HCT116 (cell line): ENCODE data around the gene SIGLEC12. TPM values are rescaled to one million over a fixed set of nuclear protein-coding genes. Genes with fewer than 3 reads are reported as not detected.

Experiments
- ATAC-seq: fragments of 200-7000 bp; cut with Tn5 transposase; 2 replicates; pipeline ENCODE4 v1.9.1; 2020; ENCODE audit warnings: mild to moderate bottlenecking, moderate library complexity
- BruUV-seq: library from RNA; stranded (reverse); fragments of 400-500 nt; replicated peaks from 2 replicates; lab custom pipeline; 2021; lab: Mats Ljungman, UMichigan
- CTCF ChIA-PET: fragments of 300-600 bp; sonication (Branson Sonifier 250); formaldehyde crosslinking; loops from one replicate; lab custom pipeline; 2021; ENCODE audit warnings: antibody characterized with exemption; lab: Charles Lee
- POLR2A ChIA-PET: fragments of 300-600, 350-600 bp; sonication (Branson Sonifier 250); formaldehyde crosslinking; loops from one replicate; lab custom pipeline; 2021; ENCODE audit warnings: antibody characterized with exemption; lab: Charles Lee
- RAD21 ChIA-PET, 2 experiments: fragments of 300-600 bp; sonication (Branson Sonifier 250); formaldehyde crosslinking; loops; one replicate each; lab custom pipeline; 2023; ENCODE audit warnings: low total read pairs in 2 of 2; ENCODE audit not compliant: uncharacterized antibody in 2 of 2, unreplicated experiment in 2 of 2, low non-redundant PET in 1 of 2; lab: Charles Lee
- DNase-seq: peaks from one replicate; pipeline ENCODE4 v3.0.0-alpha.2; 2010; ENCODE audit warnings: low read depth, low spot score
- H2AFZ ChIP-seq: fragments of 200-600 bp; shearing (Covaris generic), sonication (generic); 2 replicates; pipeline ENCODE4 v1.6.1; 2017; ENCODE audit warnings: low read depth, mixed run types, mixed read lengths, antibody characterized with exemption, low read length; ENCODE audit not compliant: poor library complexity, severe bottlenecking
- H3K27ac ChIP-seq: 2 replicates; pipeline ENCODE4 v1.5.1; 2012; ENCODE audit warnings: low read depth, low read length
- H3K27me3 ChIP-seq: fragments of 200-600 bp; sonication (generic); 2 replicates; pipeline ENCODE4 v1.6.1; 2016; ENCODE audit warnings: mixed run types, low read length, mixed read lengths; ENCODE audit not compliant: insufficient read depth
- H3K36me3 ChIP-seq, 2 experiments: fragments of 200-500 bp in 1 of 2; fragments of 200-600 bp in 1 of 2; sonication (Bioruptor generic) in 1 of 2; sonication (generic) in 1 of 2; 2 replicates each; pipeline versions ENCODE4 v1.5.1 to v1.6.1; 2014 to 2016; ENCODE audit warnings: low read length in 2 of 2, inconsistent platforms in 1 of 2, mixed read lengths in 1 of 2, mixed run types in 1 of 2; ENCODE audit not compliant: insufficient read depth in 2 of 2, control insufficient read depth in 1 of 2
- H3K4me1 ChIP-seq, 2 experiments: fragments of 200-600 bp in 1 of 2; sonication (generic) in 1 of 2; 2 replicates each; pipeline versions ENCODE4 v1.5.1 to v1.6.1; 2012 to 2017; ENCODE audit warnings: low read length in 2 of 2, inconsistent platforms in 1 of 2, mild to moderate bottlenecking in 1 of 2, mixed read lengths in 1 of 2, mixed run types in 1 of 2, moderate library complexity in 1 of 2; ENCODE audit not compliant: insufficient read depth in 2 of 2, control insufficient read depth in 1 of 2
- H3K4me2 ChIP-seq: fragments of 200-600 bp; sonication (generic); 2 replicates; pipeline ENCODE4 v1.6.1; 2017; ENCODE audit warnings: mixed run types, low read length, mixed read lengths
- H3K4me3 ChIP-seq, 2 experiments: fragments of 200-600 bp in 1 of 2; sonication (generic) in 1 of 2; replicated peaks in 1 of 2; 2 replicates each; pipeline ENCODE4 v1.5.1; 2011 to 2016; ENCODE audit warnings: low read length in 2 of 2, control low read depth in 1 of 2, low read depth in 1 of 2, mild to moderate bottlenecking in 1 of 2, mixed read lengths in 1 of 2, mixed run types in 1 of 2
- H3K79me2 ChIP-seq: fragments of 200-600 bp; sonication (generic); 2 replicates; pipeline ENCODE4 v1.6.1; 2017; ENCODE audit warnings: mild to moderate bottlenecking, mixed run types, low read length, moderate library complexity, mixed read lengths; ENCODE audit not compliant: insufficient read depth
- H3K9ac ChIP-seq: fragments of 200-600 bp; sonication (generic); 2 replicates; pipeline ENCODE4 v1.6.1; 2016; ENCODE audit warnings: low read length, mixed read lengths
- H3K9me2 ChIP-seq: fragments of 200-600 bp; sonication (generic), shearing (Covaris generic); 2 replicates; pipeline ENCODE4 v1.6.1; 2017; ENCODE audit warnings: mixed run types, mild to moderate bottlenecking, moderate library complexity; ENCODE audit not compliant: insufficient read depth
- H3K9me3 ChIP-seq, 2 experiments: fragments of 200-500 bp in 1 of 2; fragments of 200-600 bp in 1 of 2; sonication (Bioruptor generic) in 1 of 2; sonication (generic) in 1 of 2; 2 replicates each; pipeline ENCODE4 v1.6.1; 2014 to 2017; ENCODE audit warnings: low read length in 2 of 2, mixed read lengths in 2 of 2, inconsistent platforms in 1 of 2, low read depth in 1 of 2, mild to moderate bottlenecking in 1 of 2, mixed run types in 1 of 2, moderate library complexity in 1 of 2; ENCODE audit not compliant: control insufficient read depth in 1 of 2, insufficient read depth in 1 of 2
- H4K20me1 ChIP-seq: fragments of 200-600 bp; sonication (generic), shearing (Covaris generic); 2 replicates; pipeline ENCODE4 v1.6.1; 2017; ENCODE audit warnings: mixed run types, mild to moderate bottlenecking, moderate library complexity; ENCODE audit not compliant: insufficient read depth
- CTCF ChIP-seq, 3 experiments: fragments of 200-600 bp in 1 of 3; sonication (generic) in 1 of 3; IDR thresholded peaks in 2 of 3; conservative IDR thresholded peaks in 1 of 3; 2 replicates each; pipeline ENCODE4 v1.5.1; 2012 to 2017; ENCODE audit warnings: low read depth in 2 of 3, low read length in 2 of 3, antibody characterized with exemption in 1 of 3, borderline replicate concordance in 1 of 3, control low read depth in 1 of 3, mild to moderate bottlenecking in 1 of 3, mixed read lengths in 1 of 3, mixed run types in 1 of 3, moderate library complexity in 1 of 3; ENCODE audit not compliant: insufficient read depth in 1 of 3
- ELF1 ChIP-seq: IDR thresholded peaks from 2 replicates; pipeline ENCODE4 v1.6.1; 2012; ENCODE audit warnings: low read depth, borderline replicate concordance
- EZH2phosphoT487 ChIP-seq: fragments of 200-600 bp; IDR thresholded peaks from 2 replicates; pipeline ENCODE4 v1.6.1; 2018; ENCODE audit warnings: antibody characterized with exemption, borderline replicate concordance
- FOSL1 ChIP-seq: IDR thresholded peaks from 2 replicates; pipeline ENCODE4 v1.6.1; 2012; ENCODE audit warnings: low read depth
- REST ChIP-seq: IDR thresholded peaks from 2 replicates; pipeline ENCODE4 v1.6.1; 2012; ENCODE audit warnings: low read depth
- SIN3A ChIP-seq: IDR thresholded peaks from 2 replicates; pipeline ENCODE4 v1.6.1; 2012; ENCODE audit warnings: low read depth
- SP1 ChIP-seq: IDR thresholded peaks from 2 replicates; pipeline ENCODE4 v1.6.1; 2012; ENCODE audit warnings: low read depth
- ZFX ChIP-seq: fragments of 450-650 bp; IDR thresholded peaks from 2 replicates; pipeline ENCODE4 v1.6.1; 2017
- intact Hi-C: fragments of 100-400 bp; cut with micrococcal nuclease; formaldehyde crosslinking; loops from 2 replicates; pipeline ENCODE4 v1.10.0; 2022
- total RNA-seq: library from RNA; stranded (reverse); gene quantifications from one replicate; pipeline ENCODE4 v1.2.1, GENCODE V29; 2021; ENCODE audit not compliant: unreplicated experiment

Gene SIGLEC12
- total RNA-seq, 1 experiment from 2014 or later = not detected

GRCh38 chr19:51472607-51473006, 29.0 kb downstream of the SIGLEC12 start:
- Histone ChIP-seq H3K4me3 (no peak overlapping the region), H3K27ac (no peak overlapping the region), H3K36me3 (no peaks in the 10 kb centered on the region), H3K27me3 (peaks cover 7% of the 10 kb centered on the region; the same call in 1 of the 2 replicates), H3K4me2 (no peak overlapping the region), H4K20me1 (no peaks in the 10 kb centered on the region), H3K79me2 (no peaks in the 10 kb centered on the region), H3K9ac (no peak overlapping the region), H2AFZ (peak overlapping the region; percentile 25)
- no TSS peak for BruUV-seq
- DNase-seq (no peak), ATAC-seq (peak; percentile 20; the same call in 1 of the 2 replicates)
- CTCF ChIA-PET = interaction anchor here (0.6 to 5.3 kb wide), 7 partner anchors 9 to 305 kb away, joined by 3 to 35 read pairs (median 6); no protein-coding TSS in a partner anchor
- RAD21 ChIA-PET = no interaction called here
- TF ChIP-seq SP1 (no peak), EZH2phosphoT487 (no peak), FOSL1 (no peak), SIN3A (no peak), ZFX (no peak), CTCF (IDR thresholded peaks at IDR 0.05 in 2 of 3, conservative IDR thresholded peaks at IDR 0.05 in 1 of 3; ENCODE audit: borderline replicate concordance in 1 of 3, insufficient read depth in 1 of 3, low read depth in 2 of 3, low read length in 2 of 3) (no peak), REST (no peak), ELF1 (no peak)
- TF ChIP-seq, all 23 proteins: peak for 0
- Histone ChIP-seq H3K9me2 (no peaks in the 10 kb centered on the region), H3K4me1 (peaks cover 4 to 13% of the 10 kb centered on the region in 2 experiments; a peak in 2 of 4 replicates), H3K9me3 (no peaks in the 10 kb centered on the region)
- intact Hi-C loops = loop anchor here (1.0 to 2.0 kb wide), 4 partner anchors 164 to 306 kb away; no protein-coding TSS in a partner anchor
- POLR2A ChIA-PET = no interaction called here
